NCI-H748 (cell line): ENCODE results near the gene RBAK.
"Not testable (repeated sequence)": the region's sequence is repeated elsewhere in the genome, so short reads cannot be mapped to it uniquely, and the experiment has no call there.

ENCODE experiments used
- DNase-seq: peaks from one replicate; lab custom pipeline; 2025; ENCODE audit not compliant: unreplicated experiment; lab: John Stamatoyannopoulos, UW

The RBAK gene

GRCh38 chr7:5045558-5046396 lies at the start of gene RBAK:
Gene RBAK, plus strand, starts transcription at chr7:5045860. Its CDS starts 2,217 bp downstream, at chr7:5048077.
- peak; percentile 95 for DNase-seq

GRCh38 chr7:4996696-4997222 lies 48.9 kb upstream of the RBAK start:
- no peak for DNase-seq

- DNase-seq = no peak
Observed at GRCh38 chr7:4998244-4998643, 47.4 kb upstream of the RBAK start.

- no peak for DNase-seq
Observed at GRCh38 chr7:4998910-4999309, 46.8 kb upstream of the RBAK start.

- DNase-seq = no peak
Observed at GRCh38 chr7:4999369-4999950, 46.2 kb upstream of the RBAK start.

- no peak for DNase-seq
Observed at GRCh38 chr7:5001003-5001402, 44.7 kb upstream of the RBAK start.

- DNase-seq = no peak
Observed at GRCh38 chr7:5001911-5002310, 43.7 kb upstream of the RBAK start.

GRCh38 chr7:5005066-5005465 lies 40.6 kb upstream of the RBAK start:
- DNase-seq = no peak

- no peak for DNase-seq
Observed at GRCh38 chr7:5012985-5013384, 32.7 kb upstream of the RBAK start.

GRCh38 chr7:5015936-5016335 lies 29.7 kb upstream of the RBAK start:
- DNase-seq = not testable (repeated sequence)

GRCh38 chr7:5017626-5018025 lies 28.0 kb upstream of the RBAK start:
- not testable (repeated sequence) for DNase-seq

- DNase-seq = no peak
Observed at GRCh38 chr7:5020098-5020497, 25.6 kb upstream of the RBAK start.

- not testable (repeated sequence) for DNase-seq
Observed at GRCh38 chr7:5020976-5021550, 24.6 kb upstream of the RBAK start.

- not testable (repeated sequence) for DNase-seq
Observed at GRCh38 chr7:5023626-5024025, 22.0 kb upstream of the RBAK start.

- DNase-seq = not testable (repeated sequence)
Observed at GRCh38 chr7:5027796-5028410, 17.8 kb upstream of the RBAK start.

- DNase-seq = not testable (repeated sequence)
Observed at GRCh38 chr7:5033186-5033585, 12.5 kb upstream of the RBAK start.

GRCh38 chr7:5035276-5035675 lies 10.4 kb upstream of the RBAK start:
- DNase-seq = no peak

GRCh38 chr7:5036446-5036845 lies 9.2 kb upstream of the RBAK start:
- DNase-seq = no peak

- no peak for DNase-seq
Observed at GRCh38 chr7:5041047-5041446, 4.6 kb upstream of the RBAK start.

GRCh38 chr7:5043661-5044060 lies 2.0 kb upstream of the RBAK start:
- no peak for DNase-seq

- DNase-seq = not testable (repeated sequence)
Observed at GRCh38 chr7:5046397-5046732, 705 bp downstream of the RBAK start.

GRCh38 chr7:5047127-5047526 lies 1.5 kb downstream of the RBAK start:
- DNase-seq = not testable (repeated sequence)
